Measurements from ENCODE around the gene KDM4F. TPM values are rescaled to one million over a fixed set of nuclear protein-coding genes. Genes with fewer than 3 reads are reported as not detected.

The KDM4F gene
- total RNA-seq, 4 donors from 2014 or later: not detected

DNA sequence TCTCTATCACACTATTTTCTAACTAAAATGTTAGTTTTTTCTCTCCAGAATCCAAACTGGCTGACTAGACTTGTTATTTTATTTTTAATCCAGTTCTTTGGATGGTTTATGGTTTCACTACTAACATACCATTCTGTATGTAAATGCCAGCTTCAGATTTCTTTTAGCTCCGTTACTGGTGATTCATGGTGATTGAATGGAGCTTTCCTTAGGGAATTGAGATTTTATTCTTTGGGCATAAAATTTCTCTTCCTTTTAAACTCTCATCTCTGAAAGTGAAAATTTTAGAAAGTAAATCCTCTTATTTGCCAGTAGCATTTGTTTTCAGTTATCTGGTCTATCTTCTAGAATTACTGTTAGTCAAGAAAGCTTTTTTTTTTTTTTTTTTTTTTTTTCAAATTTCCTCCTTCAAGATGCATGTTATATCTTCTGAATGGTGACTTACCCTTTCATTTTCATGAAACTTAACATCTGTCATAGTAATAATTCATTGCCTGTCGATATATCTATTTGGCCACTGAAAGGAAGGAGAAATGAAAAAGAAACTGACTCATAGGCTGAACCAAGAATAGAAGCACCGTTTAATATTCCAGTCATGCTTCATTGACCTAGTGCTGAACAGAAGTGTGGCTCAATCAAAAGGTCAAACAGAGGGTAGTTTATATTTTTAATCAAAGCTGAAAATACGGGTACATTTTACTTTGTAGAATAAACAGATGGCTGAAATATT is 46.8 kb downstream of the KDM4F start:
- no peaks in the 10 kb centered on the region for H3K36me3 ChIP-seq
- no peak for DNase-seq
- no peaks in the 10 kb centered on the region for H3K27me3 ChIP-seq
- no peaks in the 10 kb centered on the region for H3K9me3 ChIP-seq
- intact Hi-C loops (cut with DNase I): no loop called here
- peak overlapping the region in 2 of 3 donors; percentile 24 to 57 for H3K27ac ChIP-seq
- H3K4me3 ChIP-seq (replicated peaks in 1 of 3): no peak overlapping the region
- H3K4me1 ChIP-seq: peaks cover 12 to 55% of the 10 kb centered on the region in 2 donors
- 31 to 39% methylated on average over 4 of the region's 4 CpGs for WGBS, 2 donors
- TF ChIP-seq, protein P1, sequence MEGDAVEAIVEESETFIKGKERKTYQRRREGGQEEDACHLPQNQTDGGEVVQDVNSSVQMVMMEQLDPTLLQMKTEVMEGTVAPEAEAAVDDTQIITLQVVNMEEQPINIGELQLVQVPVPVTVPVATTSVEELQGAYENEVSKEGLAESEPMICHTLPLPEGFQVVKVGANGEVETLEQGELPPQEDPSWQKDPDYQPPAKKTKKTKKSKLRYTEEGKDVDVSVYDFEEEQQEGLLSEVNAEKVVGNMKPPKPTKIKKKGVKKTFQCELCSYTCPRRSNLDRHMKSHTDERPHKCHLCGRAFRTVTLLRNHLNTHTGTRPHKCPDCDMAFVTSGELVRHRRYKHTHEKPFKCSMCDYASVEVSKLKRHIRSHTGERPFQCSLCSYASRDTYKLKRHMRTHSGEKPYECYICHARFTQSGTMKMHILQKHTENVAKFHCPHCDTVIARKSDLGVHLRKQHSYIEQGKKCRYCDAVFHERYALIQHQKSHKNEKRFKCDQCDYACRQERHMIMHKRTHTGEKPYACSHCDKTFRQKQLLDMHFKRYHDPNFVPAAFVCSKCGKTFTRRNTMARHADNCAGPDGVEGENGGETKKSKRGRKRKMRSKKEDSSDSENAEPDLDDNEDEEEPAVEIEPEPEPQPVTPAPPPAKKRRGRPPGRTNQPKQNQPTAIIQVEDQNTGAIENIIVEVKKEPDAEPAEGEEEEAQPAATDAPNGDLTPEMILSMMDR (IDR thresholded peaks at IDR 0.05): no peak
- no peak for TF ChIP-seq POLR2A (IDR thresholded peaks at IDR 0.05)

DNA sequence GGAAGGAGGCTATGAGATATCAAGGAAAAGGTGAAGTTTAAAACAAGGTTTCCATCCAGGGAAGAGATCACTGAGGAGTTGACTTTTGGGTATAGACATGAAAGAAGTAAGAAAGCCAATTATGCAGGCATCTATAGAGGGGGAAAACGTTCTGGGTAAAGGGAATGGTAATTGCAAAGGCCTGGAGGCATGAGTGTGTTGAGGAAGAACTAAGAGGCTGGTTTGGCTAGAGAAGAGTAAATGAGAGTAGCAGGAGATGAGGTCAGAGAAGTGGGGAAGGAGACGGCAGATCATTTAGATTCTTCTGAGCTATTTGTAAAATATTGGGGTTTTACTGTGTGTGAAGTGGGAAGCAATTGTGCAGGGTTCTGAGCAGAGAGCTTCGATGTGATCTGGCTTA is 48.0 kb downstream of the KDM4F start:
- TF ChIP-seq, protein P1 (IDR thresholded peaks at IDR 0.05): no peak
- TF ChIP-seq POLR2A (IDR thresholded peaks at IDR 0.05): no peak
- intact Hi-C loops (cut with DNase I): no loop called here
- 77 to 78% methylated on average over 3 of the region's 3 CpGs for WGBS, 2 donors
- Histone ChIP-seq H3K4me1 (peaks cover 12 to 45% of the 10 kb centered on the region in 2 donors), H3K36me3 (no peaks in the 10 kb centered on the region), H3K9me3 (no peaks in the 10 kb centered on the region), H3K27me3 (no peaks in the 10 kb centered on the region), H3K27ac (no peak overlapping the region), H3K4me3 (replicated peaks in 1 of 3) (no peak overlapping the region)
- DNase-seq: no peak

DNA sequence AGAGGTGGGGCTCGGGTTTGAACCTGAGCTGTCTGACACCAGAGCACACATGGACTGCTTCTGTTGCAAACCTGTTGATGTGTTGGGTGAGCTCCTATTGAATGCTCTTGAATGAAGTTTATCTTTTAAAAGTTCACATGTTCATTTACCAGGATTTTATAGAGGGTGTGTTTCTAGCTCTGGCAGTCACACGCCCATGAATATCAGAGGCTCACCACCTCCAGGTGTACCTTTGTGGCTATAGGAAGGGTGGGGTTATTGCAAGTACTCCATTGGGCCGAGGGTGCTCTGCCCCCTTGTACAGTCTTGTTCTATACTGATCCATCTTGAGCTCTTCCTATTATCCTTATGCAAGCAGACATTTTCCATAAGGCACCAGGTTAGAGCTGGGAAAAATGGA is 49.6 kb downstream of the KDM4F start:
- no peaks in the 10 kb centered on the region for H3K9me3 ChIP-seq
- H3K27me3 ChIP-seq: no peaks in the 10 kb centered on the region
- WGBS, 2 donors: 93 to 100% methylated on average over 3 of the region's 3 CpGs
- intact Hi-C loops (cut with DNase I): no loop called here
- TF ChIP-seq, protein P1 (IDR thresholded peaks at IDR 0.05): no peak
- no peak for TF ChIP-seq POLR2A (IDR thresholded peaks at IDR 0.05)
- no peak for DNase-seq
- no peak overlapping the region for H3K27ac ChIP-seq
- H3K4me1 ChIP-seq: peaks cover 12 to 29% of the 10 kb centered on the region in 2 donors
- no peaks in the 10 kb centered on the region for H3K36me3 ChIP-seq
- no peak overlapping the region for H3K4me3 ChIP-seq (replicated peaks in 1 of 3)

DNA sequence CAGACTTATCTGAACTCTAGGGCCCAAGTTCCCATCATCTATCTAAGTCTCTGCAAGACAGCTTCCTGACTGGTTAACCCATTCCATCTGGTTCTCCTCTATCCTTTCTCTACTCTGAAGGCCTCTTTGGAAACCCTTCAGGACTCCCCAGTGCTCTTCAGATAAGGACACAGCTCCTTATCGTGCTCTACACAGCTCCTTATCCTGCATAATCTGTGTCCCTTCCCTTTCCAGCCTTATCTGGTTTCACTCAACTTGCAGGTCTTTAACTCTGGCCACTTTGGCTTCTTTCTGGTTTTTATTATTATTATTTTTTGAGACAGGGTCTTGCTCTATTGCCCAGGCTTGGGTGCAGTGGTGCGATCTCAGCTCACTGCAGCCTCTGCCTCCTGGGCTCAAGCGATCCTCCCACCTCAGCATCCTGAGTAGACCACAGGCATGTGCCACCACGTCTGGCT is 51.0 kb downstream of the KDM4F start:
- TF ChIP-seq POLR2A (IDR thresholded peaks at IDR 0.05): no peak
- TF ChIP-seq, protein P1 (IDR thresholded peaks at IDR 0.05): no peak
- DNase-seq: no peak
- Histone ChIP-seq H3K4me3 (replicated peaks in 1 of 3) (no peak overlapping the region), H3K27me3 (no peaks in the 10 kb centered on the region), H3K27ac (no peak overlapping the region), H3K4me1 (peaks cover 12 to 20% of the 10 kb centered on the region in 2 donors), H3K36me3 (no peaks in the 10 kb centered on the region), H3K9me3 (no peaks in the 10 kb centered on the region)
- 94 to 95% methylated on average over 4 of the region's 4 CpGs for WGBS, 2 donors
- intact Hi-C loops (cut with DNase I): no loop called here

Other genes with a start within 250 kb of the KDM4F start
- gene CWC15, start 75.9 kb upstream of the KDM4F start, total RNA-seq: 10 to 100 TPM; 25.7 to 61.6 (median 43.6) TPM
- gene KDM4D, start 75.7 kb upstream of the KDM4F start, total RNA-seq: 1 to 10 TPM in 2 of 4 donors, under 1 TPM in 2; 0.83 to 1.2 (median 0.98) TPM
- not detected for gene KDM4E, start 24.2 kb upstream of the KDM4F start, total RNA-seq
- 10 to 100 TPM; 42.9 to 53.5 (median 51.8) TPM for gene SRSF8, start 17.5 kb downstream of the KDM4F start, total RNA-seq
- 10 to 100 TPM; 31.1 to 52.3 (median 36.8) TPM for gene ENDOD1, start 40.4 kb downstream of the KDM4F start, total RNA-seq
- 10 to 100 TPM; 54.3 to 82.2 (median 71.8) TPM for gene SESN3, start 181.8 kb downstream of the KDM4F start, total RNA-seq